ENCODE measurements around the gene RASL12. TPM values are rescaled to one million over a fixed set of nuclear protein-coding genes. Genes with fewer than 3 reads are reported as not detected.

The RASL12 gene
- total and polyA plus RNA-seq, 2 of the 8 experiments (the other 6 are each of a cell fraction or from before 2014, with no cell fraction given): 9.5 to 10.3 TPM

DNA sequence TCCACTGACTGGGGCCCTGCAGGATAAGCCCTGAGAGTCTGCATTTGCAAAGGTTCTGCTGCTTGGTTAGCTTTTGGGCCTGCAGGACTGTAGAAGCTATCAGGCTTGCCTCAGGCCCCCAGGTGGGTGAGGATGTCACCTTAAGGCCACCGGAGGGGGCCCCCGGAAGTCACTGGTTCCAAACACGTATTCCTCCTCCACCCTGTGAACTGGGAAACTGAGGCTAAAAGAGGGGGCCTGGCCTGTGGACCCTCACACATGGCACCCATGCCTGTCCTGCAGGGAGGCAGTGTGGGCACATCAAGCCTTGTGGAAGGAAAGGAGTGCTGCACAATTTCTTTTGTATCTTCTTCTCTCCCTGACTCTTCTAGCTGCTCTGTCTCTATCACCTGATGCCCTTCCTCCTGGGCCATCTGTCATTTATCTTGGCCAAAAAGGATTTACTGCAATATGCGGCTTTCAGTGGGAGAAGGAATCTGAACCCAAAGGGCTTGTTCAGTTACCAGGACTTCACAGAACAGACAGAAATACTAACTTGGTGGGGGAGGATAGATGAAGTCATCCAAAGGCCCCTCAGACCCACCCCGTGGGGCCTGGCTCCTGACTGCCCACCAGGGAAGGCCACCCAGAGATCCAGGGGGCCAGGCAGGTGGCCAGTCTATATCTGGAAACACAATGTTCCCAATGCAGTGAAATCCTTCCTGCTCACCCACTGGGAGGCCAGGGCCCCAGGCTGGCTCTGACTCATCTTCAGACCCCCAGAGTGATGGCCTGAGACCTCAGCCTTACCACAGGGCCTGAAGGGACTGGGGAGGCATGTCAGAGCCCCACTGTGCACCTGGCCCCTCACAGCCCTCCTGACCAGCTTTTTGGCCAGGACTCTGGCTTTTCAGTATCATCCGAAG lies 28.9 kb upstream of the RASL12 start:
- Histone ChIP-seq H2BK5ac (ENCODE audit: low read depth, low read length) (no peak overlapping the region), H3K4me1 (replicated peaks in 1 of 4; ENCODE audit: control insufficient read depth in 3 of 4, insufficient read depth in 4 of 4, low read length in 3 of 4) (peaks cover 0 to 3% (median under 1%) of the 10 kb centered on the region in 4 experiments; a peak in 2 of 7 replicates), H3K27ac (ENCODE audit: low read depth, low read length) (no peak overlapping the region), H2AK5ac (ENCODE audit: low read depth, low read length) (no peak overlapping the region), H3K23ac (ENCODE audit: insufficient read length) (no peak overlapping the region), H2BK20ac (ENCODE audit: low read length) (no peak overlapping the region), H3K4me3 (ENCODE audit: extremely low read depth in 1 of 4, insufficient read depth in 2 of 4, low read depth in 3 of 4, low read length in 4 of 4) (no peak overlapping the region), H3K56ac (replicated peaks; ENCODE audit: insufficient read length, low read depth, low read length) (no peak overlapping the region), H4K8ac (ENCODE audit: extremely low read depth, insufficient read depth, low read length) (no peak overlapping the region), H3K23me2 (ENCODE audit: low read depth, low read length) (no peaks in the 10 kb centered on the region; the same call in 1 of the 2 replicates), H3K4ac (replicated peaks; ENCODE audit: insufficient read length, low read depth, low read length) (no peak overlapping the region), H3K36me3 (ENCODE audit: control insufficient read depth in 2 of 4, insufficient read depth in 4 of 4, low read length in 3 of 4) (no peaks in the 10 kb centered on the region), H4K91ac (replicated peaks; ENCODE audit: insufficient read length, low read length) (no peak overlapping the region), H3K79me1 (ENCODE audit: low read depth, low read length) (no peaks in the 10 kb centered on the region), H4K5ac (ENCODE audit: insufficient read length, low read depth, low read length) (no peak overlapping the region), H3K14ac (ENCODE audit: insufficient read length) (no peak overlapping the region), H3K4me2 (ENCODE audit: insufficient read depth in 1 of 2, low read depth in 2 of 2, low read length in 2 of 2) (no peak overlapping the region), H3K27me3 (replicated peaks in 1 of 4; ENCODE audit: control insufficient read depth in 3 of 4, extremely low read depth in 1 of 4, insufficient read depth in 3 of 4, low read length in 3 of 4) (no peaks in the 10 kb centered on the region), H2AFZ (ENCODE audit: low read length) (no peak overlapping the region), H2BK15ac (ENCODE audit: low read length) (no peak overlapping the region), H3K9me3 (ENCODE audit: insufficient read depth in 2 of 2, low read depth in 1 of 2, low read length in 1 of 2) (no peaks in the 10 kb centered on the region), H2BK12ac (ENCODE audit: low read depth, low read length) (no peak overlapping the region), H4K20me1 (replicated peaks in 1 of 2; ENCODE audit: control insufficient read depth in 1 of 2, insufficient read depth in 2 of 2, low read length in 2 of 2) (no peaks in the 10 kb centered on the region), H3K9ac (replicated peaks in 1 of 4; ENCODE audit: extremely low read depth in 1 of 4, low read depth in 3 of 4, low read length in 3 of 4) (no peak overlapping the region), H2BK120ac (replicated peaks; ENCODE audit: low read depth, low read length) (no peak overlapping the region), H3K18ac (ENCODE audit: extremely low read depth, low read length) (no peak overlapping the region), H3K79me2 (ENCODE audit: control insufficient read depth in 1 of 2, insufficient read depth in 2 of 2, low read length in 2 of 2) (no peaks in the 10 kb centered on the region)
- ChIA-PET CTCF (ENCODE audit: partially characterized antibody) (interaction anchor here (0.5 to 4.0 kb wide), 10 partner anchors 12 to 184 kb away, joined by 3 to 45 read pairs (median 6); partner anchors contain the start of gene KBTBD13), POLR2A (ENCODE audit: partially characterized antibody) (interaction anchor here (1.0 to 3.4 kb wide), 3 partner anchors 9 to 71 kb away, joined by 3 to 16 read pairs (median 3); no protein-coding TSS in a partner anchor)
- 88% methylated on average over 6 of the region's 6 CpGs; no CpG with 5 or more reads in 1 of the 2 experiments for WGBS, 2 experiments (ENCODE audit: extremely low coverage in 1 of 2, insufficient coverage in 1 of 2, insufficient read length in 1 of 2, insufficient replicate concordance in 2 of 2, low coverage in 1 of 2, low lambda C conversion rate in 2 of 2, missing lambda C conversion rate in 1 of 2)
- no peak for TF ChIP-seq BACH1 (IDR thresholded peaks at IDR 0.05; ENCODE audit: low read length)
- TF ChIP-seq MAX (IDR thresholded peaks at IDR 0.05): no peak
- no peak for FAIRE-seq
- DNase-seq (ENCODE audit: low read depth in 1 of 2, low spot score in 2 of 2): no peak
